ENCODE measurements around the gene HGS. TPM values are rescaled to one million over a fixed set of nuclear protein-coding genes. Genes with fewer than 3 reads are reported as not detected.
A peak's percentile ranks its signal among the peaks of the same experiment; 100 is the strongest.

The HGS gene
- total RNA-seq, 1 donor from 2014 or later = 142 TPM

DNA sequence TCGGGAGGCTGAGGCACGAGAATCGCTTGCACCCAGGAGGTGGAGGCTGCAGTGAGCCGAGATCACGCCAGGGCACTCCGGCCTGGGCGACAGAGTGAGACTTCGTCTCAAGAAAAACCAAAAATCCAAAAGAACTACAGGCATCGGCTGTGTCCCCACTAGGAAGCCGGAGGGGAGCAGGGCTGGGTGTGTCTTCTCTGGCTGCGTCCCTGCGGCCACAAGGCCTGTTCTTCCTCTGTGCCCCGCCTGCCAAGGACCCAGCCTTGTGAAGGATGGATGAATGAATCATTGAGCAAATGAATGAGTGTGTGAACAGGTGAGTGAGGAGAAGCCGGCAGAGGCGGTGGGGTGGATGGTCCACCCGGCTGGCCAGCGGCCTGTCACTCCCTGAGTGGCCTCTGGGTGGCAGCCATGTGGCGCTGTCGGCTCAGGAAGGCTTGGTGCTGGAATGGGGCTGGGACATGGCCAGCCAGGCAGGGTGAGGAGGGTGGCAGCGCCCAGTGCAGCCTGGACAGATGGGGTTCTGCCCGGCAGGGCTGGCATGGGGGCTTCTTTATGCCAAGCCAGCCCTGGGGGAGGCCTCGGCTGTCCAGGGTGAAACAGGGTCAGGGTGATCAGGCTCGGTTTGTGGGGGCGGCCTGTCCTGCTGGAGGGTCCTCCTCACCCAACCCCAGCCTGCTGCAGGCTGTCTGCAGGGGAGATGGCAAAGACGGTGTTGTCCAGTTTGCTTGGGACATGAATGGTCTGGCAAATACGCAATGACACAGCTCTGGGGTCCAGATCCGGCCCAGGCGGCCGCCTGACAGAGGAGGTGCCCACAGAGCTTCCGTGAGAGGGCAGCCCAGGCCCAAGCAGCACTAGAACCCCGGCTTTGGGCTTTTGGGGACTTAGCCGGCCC, 49.9 kb downstream of the HGS start:
- Mint-ChIP-seq H3K4me1 (ENCODE audit: unreplicated experiment) (no peaks in the 10 kb centered on the region), H3K4me3 (ENCODE audit: unreplicated experiment) (no peak overlapping the region), H3K9me3 (ENCODE audit: unreplicated experiment) (no peaks in the 10 kb centered on the region), H3K27ac (ENCODE audit: unreplicated experiment) (no peak overlapping the region), H3K27me3 (ENCODE audit: unreplicated experiment) (peaks cover 15% of the 10 kb centered on the region), H3K36me3 (ENCODE audit: low read depth, unreplicated experiment) (no peaks in the 10 kb centered on the region)
- DNase-seq (ENCODE audit: low spot score) = peak; percentile 85
- TF ChIP-seq, protein P1, sequence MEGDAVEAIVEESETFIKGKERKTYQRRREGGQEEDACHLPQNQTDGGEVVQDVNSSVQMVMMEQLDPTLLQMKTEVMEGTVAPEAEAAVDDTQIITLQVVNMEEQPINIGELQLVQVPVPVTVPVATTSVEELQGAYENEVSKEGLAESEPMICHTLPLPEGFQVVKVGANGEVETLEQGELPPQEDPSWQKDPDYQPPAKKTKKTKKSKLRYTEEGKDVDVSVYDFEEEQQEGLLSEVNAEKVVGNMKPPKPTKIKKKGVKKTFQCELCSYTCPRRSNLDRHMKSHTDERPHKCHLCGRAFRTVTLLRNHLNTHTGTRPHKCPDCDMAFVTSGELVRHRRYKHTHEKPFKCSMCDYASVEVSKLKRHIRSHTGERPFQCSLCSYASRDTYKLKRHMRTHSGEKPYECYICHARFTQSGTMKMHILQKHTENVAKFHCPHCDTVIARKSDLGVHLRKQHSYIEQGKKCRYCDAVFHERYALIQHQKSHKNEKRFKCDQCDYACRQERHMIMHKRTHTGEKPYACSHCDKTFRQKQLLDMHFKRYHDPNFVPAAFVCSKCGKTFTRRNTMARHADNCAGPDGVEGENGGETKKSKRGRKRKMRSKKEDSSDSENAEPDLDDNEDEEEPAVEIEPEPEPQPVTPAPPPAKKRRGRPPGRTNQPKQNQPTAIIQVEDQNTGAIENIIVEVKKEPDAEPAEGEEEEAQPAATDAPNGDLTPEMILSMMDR (IDR thresholded peaks at IDR 0.05; ENCODE audit: unreplicated experiment) = peak; percentile 81

DNA sequence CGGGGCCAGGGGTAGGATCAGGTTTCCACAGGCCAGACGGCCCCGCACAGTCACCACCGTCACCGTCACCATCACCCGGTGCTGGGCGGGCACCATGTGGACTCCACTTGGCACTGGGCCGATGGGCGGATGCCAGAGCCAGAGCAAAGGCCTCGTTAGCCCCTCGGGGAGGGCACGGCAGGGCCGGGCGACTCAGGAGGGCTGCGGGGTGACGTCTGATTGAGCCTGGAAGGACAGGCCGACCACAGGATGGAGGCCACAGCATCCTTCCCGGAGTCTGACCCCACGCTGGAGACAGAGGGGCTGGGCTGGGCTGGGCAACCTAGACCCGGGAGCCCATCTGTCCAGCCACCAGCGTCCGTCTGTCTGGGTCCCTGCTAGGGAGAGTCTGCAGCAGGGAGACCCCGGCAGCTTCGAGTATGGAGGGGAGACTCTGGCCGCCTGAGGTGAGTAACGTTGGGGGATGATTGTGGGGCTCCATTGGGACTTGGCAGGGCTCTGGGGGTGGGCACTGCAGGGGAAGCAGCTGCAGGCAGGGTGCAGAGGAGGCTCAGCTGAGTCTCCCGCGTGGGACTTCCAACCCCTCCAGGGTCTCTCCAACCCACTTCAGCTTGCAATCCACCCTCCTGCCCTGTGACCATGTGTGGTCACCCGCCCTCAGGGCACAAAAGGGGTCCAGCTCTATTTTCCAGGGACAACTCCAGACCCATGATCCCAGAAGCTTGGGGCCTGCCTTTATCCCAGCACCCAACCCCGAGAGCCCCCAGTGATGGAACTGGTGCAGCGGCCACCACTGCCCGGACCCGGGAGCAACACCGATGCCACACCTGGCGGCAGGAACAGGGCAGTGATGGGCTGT, 50.8 kb downstream of the HGS start:
- TF ChIP-seq, protein P1 (IDR thresholded peaks at IDR 0.05; ENCODE audit: unreplicated experiment) = no peak
- H3K9me3 Mint-ChIP-seq (ENCODE audit: unreplicated experiment) = no peaks in the 10 kb centered on the region
- H3K27ac Mint-ChIP-seq (ENCODE audit: unreplicated experiment) = no peak overlapping the region
- H3K27me3 Mint-ChIP-seq (ENCODE audit: unreplicated experiment) = peaks cover 15% of the 10 kb centered on the region
- no peak for DNase-seq (ENCODE audit: low spot score)
- H3K4me1 Mint-ChIP-seq (ENCODE audit: unreplicated experiment) = no peaks in the 10 kb centered on the region
- no peak overlapping the region for H3K4me3 Mint-ChIP-seq (ENCODE audit: unreplicated experiment)
- no peaks in the 10 kb centered on the region for H3K36me3 Mint-ChIP-seq (ENCODE audit: low read depth, unreplicated experiment)

- Mint-ChIP-seq H3K27me3 (ENCODE audit: unreplicated experiment) (peaks cover 15% of the 10 kb centered on the region), H3K27ac (ENCODE audit: unreplicated experiment) (no peak overlapping the region), H3K9me3 (ENCODE audit: unreplicated experiment) (no peaks in the 10 kb centered on the region)
Measured at GRCh38 chr17:81735264-81736102, 51.7 kb downstream of the HGS start.

DNA sequence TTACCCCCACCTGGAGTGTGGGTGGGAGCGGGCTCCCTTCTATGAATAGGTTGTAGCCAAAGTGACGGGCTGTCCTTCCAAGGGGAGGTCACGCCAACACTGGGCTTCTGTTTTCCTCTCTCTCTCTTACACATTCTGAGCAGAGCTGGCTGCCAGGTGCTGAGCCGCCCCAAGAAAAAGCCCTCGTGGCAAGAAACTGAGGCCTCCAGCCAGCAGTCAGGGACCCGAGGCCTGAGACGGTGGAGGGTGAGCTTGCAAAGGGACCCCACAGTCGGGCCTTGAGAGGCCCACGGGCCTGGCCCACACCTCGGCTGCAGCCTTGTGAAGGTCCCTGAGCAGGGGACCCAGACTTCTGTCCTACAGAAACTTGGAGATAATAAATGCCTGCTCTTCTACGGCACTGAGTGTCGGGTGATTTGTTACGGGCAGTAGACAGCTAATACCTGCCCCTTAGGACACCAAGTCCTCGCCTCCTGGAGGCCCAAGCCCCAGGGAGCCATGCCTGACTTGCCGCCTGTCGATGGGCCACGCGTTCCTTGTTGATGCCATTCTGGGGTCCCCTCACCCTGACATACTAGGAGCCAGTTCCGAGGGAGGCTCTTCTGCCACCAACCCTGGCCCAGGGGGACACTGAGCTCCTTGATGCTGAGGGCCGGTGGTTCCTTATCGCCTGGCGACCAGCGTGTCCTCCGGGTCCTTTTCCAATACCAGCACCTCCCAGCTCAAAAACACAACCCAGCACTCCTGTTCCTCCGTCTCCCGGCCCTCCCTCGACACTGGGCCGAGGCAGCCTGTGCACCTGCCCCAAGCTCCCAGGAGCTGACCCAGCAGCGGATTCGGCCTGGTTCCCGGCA, 54.4 kb downstream of the HGS start:
- Mint-ChIP-seq H3K27me3 (ENCODE audit: unreplicated experiment) (peaks cover 8% of the 10 kb centered on the region), H3K9me3 (ENCODE audit: unreplicated experiment) (no peaks in the 10 kb centered on the region), H3K4me1 (ENCODE audit: unreplicated experiment) (no peaks in the 10 kb centered on the region), H3K4me3 (ENCODE audit: unreplicated experiment) (no peak overlapping the region), H3K36me3 (ENCODE audit: low read depth, unreplicated experiment) (peaks cover 3% of the 10 kb centered on the region), H3K27ac (ENCODE audit: unreplicated experiment) (no peak overlapping the region)
- TF ChIP-seq, protein P1 (IDR thresholded peaks at IDR 0.05; ENCODE audit: unreplicated experiment) = no peak
- DNase-seq (ENCODE audit: low spot score) = no peak

More at GRCh38 chr17:81735264-81736102, 51.7 kb downstream of the HGS start:
- Mint-ChIP-seq H3K36me3 (ENCODE audit: low read depth, unreplicated experiment) (no peaks in the 10 kb centered on the region), H3K4me1 (ENCODE audit: unreplicated experiment) (no peaks in the 10 kb centered on the region), H3K4me3 (ENCODE audit: unreplicated experiment) (no peak overlapping the region)
- TF ChIP-seq, protein P1 (IDR thresholded peaks at IDR 0.05; ENCODE audit: unreplicated experiment) = no peak
- DNase-seq (ENCODE audit: low spot score) = no peak
